Mesenchymal stem cell (in vitro differentiated cells and primary cell): ENCODE data around the gene FLNA.
"Not testable (repeated sequence)": the region's sequence is repeated elsewhere in the genome, so short reads cannot be mapped to it uniquely, and the experiment has no call there.

Experiments
- DNase-seq: peaks from one replicate; pipeline ENCODE4 v3.0.0-alpha.2; 2013
- H2AFZ ChIP-seq: one replicate; pipeline ENCODE4 v1.6.1; 2013; ENCODE audit warnings: low read depth, mild to moderate bottlenecking, control low read depth, inconsistent platforms, low read length, moderate library complexity
- H2AK5ac ChIP-seq: 2 replicates; pipeline ENCODE4 v1.6.1; 2013; ENCODE audit warnings: low read length, moderate library complexity, mild to moderate bottlenecking, inconsistent platforms; ENCODE audit not compliant: severe bottlenecking
- H2BK120ac ChIP-seq: one replicate; pipeline ENCODE4 v1.6.1; 2013; ENCODE audit warnings: low read depth, mild to moderate bottlenecking, inconsistent platforms, low read length, moderate library complexity
- H2BK12ac ChIP-seq, 2 experiments: one replicate each; pipeline ENCODE4 v1.6.1; 2013; ENCODE audit warnings: inconsistent platforms in 2 of 2, low read length in 2 of 2, mild to moderate bottlenecking in 2 of 2, moderate library complexity in 2 of 2, control low read depth in 1 of 2
- H2BK15ac ChIP-seq: one replicate; pipeline ENCODE4 v1.6.1; 2013; ENCODE audit warnings: mild to moderate bottlenecking, low read depth, inconsistent platforms; ENCODE audit not compliant: poor library complexity, severe bottlenecking
- H2BK5ac ChIP-seq: 2 replicates; pipeline ENCODE4 v1.6.1; 2013; ENCODE audit warnings: low read depth, mild to moderate bottlenecking, low read length, control low read depth, inconsistent platforms; ENCODE audit not compliant: poor library complexity, severe bottlenecking
- H3K14ac ChIP-seq, 2 experiments: one replicate each; pipeline ENCODE4 v1.6.1; 2013; ENCODE audit warnings: inconsistent platforms in 2 of 2, low read length in 2 of 2, control low read depth in 1 of 2, mild to moderate bottlenecking in 1 of 2, moderate library complexity in 1 of 2
- H3K18ac ChIP-seq, 2 experiments: one replicate each; pipeline ENCODE4 v1.6.1; 2013; ENCODE audit warnings: inconsistent platforms in 2 of 2, low read length in 2 of 2, control low read depth in 1 of 2, low read depth in 1 of 2, mild to moderate bottlenecking in 1 of 2
- H3K23ac ChIP-seq, 2 experiments: one replicate each; pipeline ENCODE4 v1.6.1; 2013; ENCODE audit warnings: inconsistent platforms in 2 of 2, low read length in 2 of 2, mild to moderate bottlenecking in 2 of 2, moderate library complexity in 2 of 2, control low read depth in 1 of 2
- H3K27ac ChIP-seq: 2 replicates; pipeline ENCODE4 v1.5.1; 2013; ENCODE audit warnings: mild to moderate bottlenecking, moderate library complexity, low read length, control low read depth, inconsistent platforms; ENCODE audit not compliant: poor library complexity, severe bottlenecking
- H3K27me3 ChIP-seq, 2 experiments: 2 replicates each; pipeline versions ENCODE4 v1.6.1 to v1.7.0; 2013; ENCODE audit warnings: low read length in 2 of 2, mild to moderate bottlenecking in 2 of 2, moderate library complexity in 2 of 2, control low read depth in 1 of 2, inconsistent platforms in 1 of 2; ENCODE audit not compliant: control insufficient read depth in 1 of 2, insufficient read depth in 1 of 2
- H3K36me3 ChIP-seq, 2 experiments: 2 replicates each; pipeline versions ENCODE4 v1.6.1 to v1.7.0; 2013; ENCODE audit warnings: low read length in 2 of 2, control low read depth in 1 of 2, inconsistent platforms in 1 of 2, low read depth in 1 of 2, mild to moderate bottlenecking in 1 of 2; ENCODE audit not compliant: insufficient read depth in 2 of 2, control insufficient read depth in 1 of 2
- H3K4ac ChIP-seq, 2 experiments: one replicate each; pipeline ENCODE4 v1.6.1; 2013; ENCODE audit warnings: inconsistent platforms in 2 of 2, low read length in 2 of 2, mild to moderate bottlenecking in 2 of 2, moderate library complexity in 2 of 2, control low read depth in 1 of 2, low read depth in 1 of 2
- H3K4me1 ChIP-seq: 2 replicates; pipeline ENCODE4 v1.6.1; 2013; ENCODE audit warnings: low read depth, low read length, control low read depth; ENCODE audit not compliant: control insufficient read depth, insufficient read depth
- H3K4me2 ChIP-seq: 2 replicates; pipeline ENCODE4 v1.6.1; 2013; ENCODE audit warnings: low read length, mild to moderate bottlenecking, inconsistent platforms; ENCODE audit not compliant: poor library complexity, severe bottlenecking
- H3K4me3 ChIP-seq, 2 experiments: 2 replicates each; pipeline versions ENCODE4 v1.5.1 to v1.7.0; 2013; ENCODE audit warnings: low read length in 2 of 2, mild to moderate bottlenecking in 2 of 2, control low read depth in 1 of 2, low read depth in 1 of 2; ENCODE audit not compliant: insufficient read depth in 1 of 2
- H3K79me1 ChIP-seq: replicated peaks from 2 replicates; pipeline ENCODE4 v1.6.1; 2013; ENCODE audit warnings: mild to moderate bottlenecking, control low read depth, low read length, inconsistent platforms; ENCODE audit not compliant: poor library complexity, severe bottlenecking
- H3K9ac ChIP-seq: 2 replicates; pipeline ENCODE4 v1.7.0; 2013; ENCODE audit warnings: mild to moderate bottlenecking, low read length, moderate library complexity
- H3K9me3 ChIP-seq: 2 replicates; pipeline ENCODE4 v1.7.0; 2013; ENCODE audit warnings: mild to moderate bottlenecking, low read length; ENCODE audit not compliant: control insufficient read depth
- H4K8ac ChIP-seq: one replicate; pipeline ENCODE4 v1.6.1; 2013; ENCODE audit warnings: inconsistent platforms, mild to moderate bottlenecking, low read length, moderate library complexity
- H4K91ac ChIP-seq: one replicate; pipeline ENCODE4 v1.6.1; 2013; ENCODE audit warnings: mild to moderate bottlenecking, low read length, inconsistent platforms
- WGBS: methylation state at CpG from one replicate; pipeline ENCODE4 v1.1.7; 2013; ENCODE audit warnings: mixed read lengths; 5-methylcytosine and 5-hydroxymethylcytosine counted together

FLNA gene

DNA sequence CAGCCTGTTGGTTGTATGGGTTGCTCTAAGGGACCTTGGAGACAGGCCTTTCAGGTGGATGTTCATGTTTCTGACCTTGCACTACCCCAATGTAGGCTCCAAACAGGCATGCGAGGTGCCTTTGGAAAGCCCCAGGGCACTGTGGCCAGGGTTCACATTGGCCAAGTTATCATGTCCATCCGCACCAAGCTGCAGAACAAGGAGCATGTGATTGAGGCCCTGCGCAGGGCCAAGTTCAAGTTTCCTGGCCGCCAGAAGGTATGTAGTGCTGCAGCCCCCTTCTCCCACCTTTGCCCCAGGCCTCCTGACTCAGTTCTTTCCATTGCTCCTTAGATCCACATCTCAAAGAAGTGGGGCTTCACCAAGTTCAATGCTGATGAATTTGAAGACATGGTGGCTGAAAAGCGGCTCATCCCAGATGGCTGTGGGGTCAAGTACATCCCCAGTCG is 26.0 kb upstream of the FLNA start:
- H4K91ac ChIP-seq, H2AK5ac ChIP-seq, H3K23ac ChIP-seq, H3K14ac ChIP-seq, H3K4me1 ChIP-seq, H3K4ac ChIP-seq, H3K27me3 ChIP-seq, H3K79me1 ChIP-seq, H2BK12ac ChIP-seq, DNase-seq, H2BK15ac ChIP-seq, H2BK120ac ChIP-seq, H2AFZ ChIP-seq, H3K18ac ChIP-seq, H3K9me3 ChIP-seq, H3K27ac ChIP-seq, H2BK5ac ChIP-seq, H4K8ac ChIP-seq: not testable (repeated sequence)
- Histone ChIP-seq H3K4me2 (peak overlapping the region; percentile 59), H3K36me3 (peaks cover 32 to 46% of the 10 kb centered on the region in 2 experiments), H3K9ac (peak overlapping the region; percentile 99), H3K4me3 (peak overlapping the region in 1 of 2 experiments; percentile 84)
- 75% methylated on average over 1 of the region's 6 CpGs for WGBS

DNA sequence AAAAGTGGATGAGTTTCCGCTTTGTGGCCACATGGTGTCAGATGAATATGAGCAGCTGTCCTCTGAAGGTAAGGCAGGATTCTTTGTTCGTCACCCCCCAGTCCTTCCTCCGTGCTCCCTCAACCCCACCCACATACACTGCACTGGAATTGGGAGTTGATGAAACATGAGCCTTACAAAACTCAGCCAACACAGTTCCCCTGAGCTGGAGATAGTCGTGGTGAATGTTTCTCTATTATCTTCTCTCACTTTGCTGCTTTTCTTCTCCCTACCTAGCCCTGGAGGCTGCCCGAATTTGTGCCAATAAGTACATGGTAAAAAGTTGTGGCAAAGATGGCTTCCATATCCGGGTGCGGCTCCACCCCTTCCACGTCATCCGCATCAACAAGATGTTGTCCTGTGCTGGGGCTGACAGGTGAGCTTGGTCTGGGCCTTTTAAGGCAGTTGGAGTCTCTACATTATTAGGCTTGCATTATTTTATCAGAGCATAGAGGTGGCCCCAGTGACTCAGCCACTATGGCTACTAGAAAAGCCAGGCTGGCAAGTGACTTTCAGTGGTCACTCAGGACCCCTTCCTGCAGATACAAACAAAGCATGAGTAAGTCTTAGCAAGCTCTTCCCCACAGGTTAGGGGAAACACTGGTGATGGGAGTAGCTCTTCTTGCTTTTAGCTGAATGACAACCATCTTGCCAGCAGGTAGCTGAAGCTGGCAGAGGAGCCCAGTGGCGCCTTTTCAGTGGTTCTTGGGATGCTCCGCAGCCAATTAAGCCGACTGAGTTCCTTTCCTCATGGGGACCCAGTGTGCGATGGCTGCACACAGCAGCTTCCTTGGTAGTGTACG is 25.3 kb upstream of the FLNA start:
- Histone ChIP-seq H3K4ac (no peak overlapping the region), H2BK12ac (no peak overlapping the region), H3K27ac (peak overlapping the region; percentile 97), H3K9me3 (peaks cover 8% of the 10 kb centered on the region), H3K9ac (peak overlapping the region; percentile 99), H3K14ac (peak overlapping the region in 1 of 2 experiments; percentile 41), H3K18ac (no peak overlapping the region), H2BK5ac (no peak overlapping the region), H2AK5ac (no peak overlapping the region), H3K27me3 (no peaks in the 10 kb centered on the region), H4K8ac (no peak overlapping the region), H3K4me2 (peak overlapping the region; percentile 59), H2BK15ac (no peak overlapping the region), H3K36me3 (peaks cover 32 to 39% of the 10 kb centered on the region in 2 experiments), H3K79me1 (no peaks in the 10 kb centered on the region), H3K4me1 (peaks cover 8% of the 10 kb centered on the region), H4K91ac (no peak overlapping the region), H3K4me3 (peak overlapping the region; percentile 68 to 84), H3K23ac (no peak overlapping the region), H2BK120ac (no peak overlapping the region), H2AFZ (no peak overlapping the region)
- no peak for DNase-seq
- 71% methylated on average over 9 of the region's 14 CpGs for WGBS

DNA sequence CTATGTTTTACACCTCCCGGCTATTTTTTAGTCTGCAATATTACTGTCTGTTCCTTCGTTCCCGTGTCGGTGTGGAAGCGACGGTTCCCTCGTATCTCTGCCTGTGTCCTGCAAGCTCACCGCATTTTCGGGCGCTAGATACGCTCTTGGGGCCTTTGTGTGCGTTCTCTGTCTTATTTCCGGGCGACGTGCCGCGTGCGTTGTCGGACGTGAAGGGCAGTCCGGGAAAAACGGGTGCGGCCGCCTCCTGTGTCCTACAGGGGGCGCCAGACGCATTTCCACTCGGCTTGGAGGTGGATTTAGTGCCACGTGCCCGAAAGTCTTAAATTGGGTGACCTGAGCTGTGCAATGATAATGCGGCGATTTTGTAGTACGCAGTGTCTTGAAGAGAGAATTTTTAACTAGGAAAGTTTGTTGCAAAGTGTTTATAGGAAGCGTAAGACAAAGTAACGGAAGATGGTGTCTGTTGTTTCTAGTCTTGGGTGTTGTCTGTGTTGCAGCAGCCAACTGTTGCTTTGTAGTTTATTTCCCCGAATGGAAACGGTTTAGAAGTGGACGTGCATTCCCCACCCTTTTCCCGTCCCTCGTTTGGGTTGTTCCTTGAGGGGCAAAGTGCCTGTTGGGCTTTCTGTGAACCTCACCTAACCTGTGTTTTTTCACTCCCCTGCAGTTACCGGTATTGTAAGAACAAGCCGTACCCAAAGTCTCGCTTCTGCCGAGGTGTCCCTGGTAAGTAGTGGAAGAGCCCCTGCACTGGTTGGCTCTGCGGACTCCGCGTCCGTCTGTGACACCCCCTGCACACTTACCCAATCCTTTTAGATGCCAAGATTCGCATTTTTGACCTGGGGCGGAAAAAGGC is 24.5 kb upstream of the FLNA start:
- H2AK5ac ChIP-seq, result peak overlapping the region; percentile 15
- H3K27me3 ChIP-seq, result no peaks in the 10 kb centered on the region
- H3K18ac ChIP-seq, result peak overlapping the region; percentile 86 to 92
- peaks cover 32 to 34% of the 10 kb centered on the region in 2 experiments for H3K36me3 ChIP-seq
- peak overlapping the region; percentile 89 for H4K91ac ChIP-seq
- no peak overlapping the region for H3K23ac ChIP-seq
- peak overlapping the region; percentile 67 to 75 for H3K4ac ChIP-seq
- no peak overlapping the region for H2BK15ac ChIP-seq
- H3K27ac ChIP-seq, result peak overlapping the region; percentile 97
- H2BK12ac ChIP-seq, result no peak overlapping the region
- peak overlapping the region; percentile 99 for H3K9ac ChIP-seq
- H3K14ac ChIP-seq, result peak overlapping the region in 1 of 2 experiments; percentile 81
- peaks cover 8% of the 10 kb centered on the region for H3K4me1 ChIP-seq
- no peak overlapping the region for H2AFZ ChIP-seq
- H4K8ac ChIP-seq, result peak overlapping the region; percentile 85
- peaks cover 8% of the 10 kb centered on the region for H3K9me3 ChIP-seq
- H3K79me1 ChIP-seq, result no peaks in the 10 kb centered on the region
- under 1% methylated on average over 37 of the region's 49 CpGs for WGBS
- peak overlapping the region; percentile 59 for H3K4me2 ChIP-seq
- no peak overlapping the region for H2BK120ac ChIP-seq
- peak overlapping the region; percentile 87 for H2BK5ac ChIP-seq
- peak overlapping the region; percentile 68 to 84 for H3K4me3 ChIP-seq
- DNase-seq, result peak; percentile 75
